Middle frontal gyrus (tissue), 1 donor: ENCODE data around the gene BABAM2.
"Not testable (repeated sequence)": the region's sequence is repeated elsewhere in the genome, so short reads cannot be mapped to it uniquely, and the experiment has no call there.

Source experiments
- DNase-seq: peaks from one replicate; pipeline ENCODE4 v3.0.0-alpha.2; 2015; ENCODE audit warnings: low spot score; ENCODE audit errors: extremely low spot score

BABAM2 gene

DNA sequence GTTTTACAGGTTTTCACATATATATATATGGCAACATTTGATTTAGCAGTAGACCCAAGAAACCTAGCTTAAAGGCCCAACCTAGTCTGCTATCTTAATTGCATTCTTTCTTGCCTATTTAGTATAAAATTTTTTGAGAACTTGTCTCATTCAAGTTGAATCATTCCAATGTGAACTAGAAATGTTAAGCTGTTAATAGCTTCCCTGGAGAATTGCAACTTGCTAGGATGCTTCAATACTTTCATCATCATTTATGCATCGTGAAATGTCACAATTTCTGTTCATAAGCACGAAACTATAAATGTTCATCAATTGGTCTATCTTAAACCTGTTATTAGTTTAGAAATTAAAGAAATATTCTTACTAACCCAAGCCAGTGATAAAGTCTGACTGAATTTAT lies 217.6 kb downstream of the BABAM2 start:
- no peak for DNase-seq

GRCh38 chr2:28113771-28114170 lies 223.2 kb downstream of the BABAM2 start:
- not testable (repeated sequence) for DNase-seq

DNA sequence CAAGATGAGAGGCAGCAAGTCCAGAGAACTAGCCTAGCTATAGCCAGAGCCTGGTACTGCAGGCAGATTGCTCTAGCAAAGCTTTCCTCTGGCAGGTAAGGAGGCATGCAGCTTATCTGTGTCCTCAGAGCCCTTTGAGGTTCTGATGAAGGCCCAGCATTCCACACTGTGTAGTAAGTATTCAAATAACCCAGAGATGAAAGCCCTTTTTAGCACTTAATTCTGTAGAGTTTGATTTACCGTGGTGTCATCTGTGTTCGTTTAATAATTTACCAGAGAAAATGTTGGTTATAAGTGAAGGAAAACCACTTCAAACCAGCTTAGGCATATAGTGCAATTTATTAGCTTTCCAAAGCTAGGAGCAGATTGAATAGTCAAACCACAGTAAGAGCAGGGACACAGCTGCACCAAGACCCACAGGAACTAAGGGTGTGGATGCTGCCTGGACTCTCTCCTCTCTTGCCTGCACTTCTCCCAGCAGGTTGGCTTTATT lies 226.6 kb downstream of the BABAM2 start:
- DNase-seq = no peak

- no peak for DNase-seq
Measured at GRCh38 chr2:28119631-28120030, 229.1 kb downstream of the BABAM2 start.

GRCh38 chr2:28128281-28128950 lies 237.9 kb downstream of the BABAM2 start:
- no peak for DNase-seq

GRCh38 chr2:28129955-28130695 lies 239.6 kb downstream of the BABAM2 start:
- DNase-seq = no peak

GRCh38 chr2:28133778-28134177 lies 243.2 kb downstream of the BABAM2 start:
- no peak for DNase-seq

DNA sequence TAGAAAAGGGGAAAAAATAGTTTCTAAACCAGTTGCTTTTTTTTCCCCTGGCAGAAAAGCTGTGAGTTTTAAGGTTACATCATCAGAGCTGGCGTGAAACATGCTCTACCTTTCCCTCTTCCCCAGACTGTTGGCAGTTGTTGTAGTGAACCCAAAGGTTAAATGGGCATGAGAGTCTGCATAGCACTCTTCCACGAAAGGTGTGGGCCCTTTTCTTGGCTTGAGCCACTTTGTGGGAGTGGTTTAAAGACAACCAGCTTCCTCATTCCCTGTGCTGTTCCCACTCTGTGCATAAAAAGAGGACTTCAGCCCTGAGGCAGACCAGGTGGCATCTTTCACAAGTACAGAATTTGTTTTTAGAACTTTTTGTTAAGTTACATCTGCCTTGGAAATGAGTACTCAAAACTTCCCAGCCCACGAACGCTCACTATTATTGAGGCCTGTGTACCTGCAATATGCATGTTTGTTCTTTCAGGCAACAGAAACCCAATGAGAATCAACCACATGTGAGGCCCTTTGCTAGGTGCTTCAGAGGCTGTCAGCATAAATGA lies 243.8 kb downstream of the BABAM2 start:
- DNase-seq = no peak

GRCh38 chr2:28134857-28135256 lies 244.3 kb downstream of the BABAM2 start:
- DNase-seq = no peak

- DNase-seq = no peak
Measured at GRCh38 chr2:28135324-28135723, 244.8 kb downstream of the BABAM2 start.

- DNase-seq = no peak
Measured at GRCh38 chr2:28135799-28136198, 245.3 kb downstream of the BABAM2 start.

DNA sequence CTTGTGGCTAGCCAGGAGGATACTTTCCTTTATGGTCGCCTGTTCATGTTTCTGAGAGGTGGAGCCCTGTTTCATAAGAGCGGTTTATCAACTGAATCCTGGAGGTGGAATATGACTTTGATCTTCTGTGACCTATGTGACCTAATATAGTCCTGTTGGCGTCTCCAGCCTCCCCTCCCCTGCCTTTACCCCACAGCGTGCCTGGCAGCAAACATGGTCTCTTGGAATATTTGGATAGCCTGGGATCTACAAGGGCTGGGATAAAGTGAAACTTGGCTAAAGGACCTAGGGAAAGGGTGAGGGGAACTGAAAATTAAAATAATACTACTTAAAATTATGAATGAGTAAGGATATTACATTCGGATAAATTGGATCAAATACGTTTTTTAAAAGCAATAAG lies 246.0 kb downstream of the BABAM2 start:
- DNase-seq = no peak

DNA sequence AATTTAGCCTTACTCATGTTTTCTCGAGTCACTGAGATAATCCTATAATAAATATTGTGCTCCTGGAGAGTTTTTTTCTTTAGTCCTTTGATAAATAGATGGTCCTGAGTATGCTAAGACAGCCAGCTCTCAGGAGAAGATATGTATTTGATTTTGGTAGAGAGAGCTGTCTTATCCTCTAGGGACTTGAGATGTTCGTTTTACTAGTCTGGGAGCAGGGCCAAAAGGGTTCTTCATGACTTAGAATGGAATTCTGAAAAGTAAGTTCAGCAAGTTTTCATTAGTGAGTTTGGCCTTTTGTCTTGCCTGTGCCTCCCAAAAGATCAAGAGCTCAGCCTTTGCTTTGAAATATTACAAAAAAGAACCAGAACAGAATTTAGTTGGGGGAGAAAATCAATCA lies 246.7 kb downstream of the BABAM2 start:
- no peak for DNase-seq

DNA sequence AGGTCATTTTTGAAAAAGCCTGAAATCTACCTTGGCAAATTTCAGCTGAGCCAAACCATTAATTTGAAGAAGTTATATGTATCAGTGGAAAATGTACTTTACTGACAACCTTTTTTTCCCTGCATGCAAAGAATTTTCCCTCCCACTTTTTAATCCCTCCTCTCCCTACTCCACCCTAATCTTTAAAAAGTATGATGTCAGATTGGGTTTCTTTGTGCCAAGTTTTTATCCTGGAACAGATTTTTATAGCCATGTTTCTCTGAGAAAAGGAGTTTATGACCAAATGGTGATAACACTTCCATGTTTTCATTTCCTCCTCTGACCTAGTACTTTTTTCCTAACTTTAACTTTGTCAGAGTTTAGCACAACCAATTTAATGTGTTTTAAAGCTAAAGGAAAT lies 251.9 kb downstream of the BABAM2 start:
- DNase-seq = no peak

- DNase-seq = no peak
Measured at GRCh38 chr2:28148000-28148399, 257.5 kb downstream of the BABAM2 start.

DNA sequence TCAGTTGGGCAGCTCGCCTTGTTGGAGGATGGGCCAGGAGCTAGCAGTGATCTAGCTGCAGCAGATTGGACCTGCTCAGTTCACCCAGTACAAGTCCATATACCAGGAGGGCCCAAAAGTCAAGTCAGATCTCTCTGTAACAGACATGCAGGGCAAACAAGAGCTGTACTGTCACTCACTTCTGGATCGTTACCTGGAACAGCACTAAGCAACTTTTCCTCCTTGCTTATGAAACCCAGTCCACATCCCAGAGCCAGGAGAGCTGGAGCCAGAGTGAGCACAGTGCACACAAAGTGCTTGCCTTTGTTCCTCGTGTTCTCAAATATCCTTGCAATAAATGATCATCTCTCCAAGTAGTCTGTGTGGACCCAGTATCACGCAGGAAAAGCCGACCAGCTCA lies 258.0 kb downstream of the BABAM2 start:
- DNase-seq = no peak

GRCh38 chr2:28150236-28150915 lies 259.8 kb downstream of the BABAM2 start:
- no peak for DNase-seq

DNA sequence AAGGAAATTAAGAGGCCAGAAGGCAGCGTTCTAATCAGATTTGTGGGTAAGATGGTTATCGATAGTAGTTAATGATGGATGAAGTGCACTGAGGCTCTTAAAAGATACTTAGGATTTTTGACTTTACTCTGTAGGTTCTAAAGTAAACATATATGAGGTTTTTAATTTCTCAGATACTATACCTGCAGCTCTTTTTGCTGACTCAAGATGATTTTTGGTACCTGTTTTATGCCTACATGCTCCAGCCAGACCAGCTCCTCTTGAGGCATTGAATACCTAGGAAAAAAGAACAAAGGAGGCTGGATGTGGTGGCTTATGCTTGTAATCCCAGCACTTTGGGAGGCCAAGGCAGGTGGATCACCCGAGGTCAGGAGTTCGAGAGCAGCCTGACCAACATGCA lies 260.5 kb downstream of the BABAM2 start:
- no peak for DNase-seq

DNA sequence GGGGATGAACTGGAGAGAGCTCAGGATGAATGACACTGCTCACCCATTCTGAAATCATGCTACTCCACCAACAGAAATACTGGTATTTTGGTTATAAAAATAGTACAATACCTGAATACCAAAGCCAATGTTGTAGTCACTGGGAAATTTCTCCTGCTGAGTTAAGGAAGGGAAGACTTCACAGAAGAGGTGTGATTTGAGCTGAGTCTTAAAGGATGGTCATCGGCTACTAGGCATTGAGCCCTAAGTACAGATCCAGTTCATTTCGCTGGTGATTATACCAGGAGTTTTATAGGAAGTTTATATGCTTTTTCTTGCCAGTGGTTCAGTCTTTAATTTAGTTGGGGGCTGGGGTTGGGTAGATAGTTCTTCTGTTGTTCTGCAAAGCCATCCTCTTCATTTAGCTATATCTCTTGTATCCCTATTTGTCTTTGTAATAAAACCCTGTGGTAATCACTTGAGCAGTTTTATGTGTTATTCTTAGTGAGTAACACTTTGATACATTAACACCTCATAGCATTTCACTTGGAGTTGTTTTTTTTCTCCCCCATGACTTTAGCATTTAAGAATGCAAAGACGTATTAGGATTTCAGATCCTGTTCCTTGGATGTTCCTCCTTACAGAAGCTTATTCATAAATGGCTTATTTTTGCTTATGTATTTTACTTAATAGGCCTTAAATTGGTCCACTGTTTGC lies 262.2 kb downstream of the BABAM2 start:
- no peak for DNase-seq

- DNase-seq = no peak
Measured at GRCh38 chr2:28153851-28154250, 263.3 kb downstream of the BABAM2 start.

DNA sequence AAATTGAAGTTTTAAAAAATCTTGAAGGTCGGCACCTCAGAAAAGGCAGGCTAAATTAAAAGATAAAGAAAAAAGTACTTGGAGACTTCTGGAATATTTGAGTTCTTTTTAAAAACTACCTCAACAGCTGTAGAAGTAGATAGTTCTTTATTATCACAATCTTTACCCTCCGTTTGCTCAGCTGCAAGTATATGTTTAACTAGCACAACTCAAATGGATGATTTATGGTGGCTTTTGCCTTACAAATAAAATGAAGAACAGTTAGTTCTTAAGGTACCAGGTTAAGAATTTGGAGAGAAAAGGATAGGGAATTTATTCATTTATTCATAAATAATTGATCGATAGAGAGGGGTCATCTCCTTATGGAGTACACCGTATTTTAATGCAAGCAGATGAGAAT lies 264.6 kb downstream of the BABAM2 start:
- no peak for DNase-seq
